Gastrocnemius medialis (tissue), 4 donors: Measurements from ENCODE around the gene ERFL.

Source experiments
- CTCF ChIP-seq, 5 experiments: fragments of 450-650 bp in 3 of 5; fragments of 200-600 bp in 2 of 5; sonication (generic) in 2 of 5; IDR thresholded peaks in 4 of 5; conservative IDR thresholded peaks in 1 of 5; 1 replicate in 4 of 5; 2 replicates in 1 of 5; pipeline ENCODE4 v1.5.1; 2016 to 2019; ENCODE audit warnings: antibody characterized with exemption in 5 of 5, mild to moderate bottlenecking in 3 of 5, moderate library complexity in 3 of 5
- POLR2A ChIP-seq, 2 donors: fragments of 450-650 bp; IDR thresholded peaks; one replicate each; pipeline ENCODE4 v1.6.1; 2017; ENCODE audit warnings: antibody characterized with exemption in 2 of 2, mild to moderate bottlenecking in 2 of 2, moderate library complexity in 2 of 2

- no peak for TF ChIP-seq POLR2A (IDR thresholded peaks at IDR 0.05)
- TF ChIP-seq CTCF (IDR thresholded peaks at IDR 0.05 in 4 of 5, conservative IDR thresholded peaks at IDR 0.05 in 1 of 5): no peak
Observed at GRCh38 chr19:41877916-41878905, 50.0 kb downstream of the ERFL start.
